ENCODE results near the gene HSPB6.
"Not testable (repeated sequence)": the region's sequence is repeated elsewhere in the genome, so short reads cannot be mapped to it uniquely, and the experiment has no call there.

Gene HSPB6

DNA sequence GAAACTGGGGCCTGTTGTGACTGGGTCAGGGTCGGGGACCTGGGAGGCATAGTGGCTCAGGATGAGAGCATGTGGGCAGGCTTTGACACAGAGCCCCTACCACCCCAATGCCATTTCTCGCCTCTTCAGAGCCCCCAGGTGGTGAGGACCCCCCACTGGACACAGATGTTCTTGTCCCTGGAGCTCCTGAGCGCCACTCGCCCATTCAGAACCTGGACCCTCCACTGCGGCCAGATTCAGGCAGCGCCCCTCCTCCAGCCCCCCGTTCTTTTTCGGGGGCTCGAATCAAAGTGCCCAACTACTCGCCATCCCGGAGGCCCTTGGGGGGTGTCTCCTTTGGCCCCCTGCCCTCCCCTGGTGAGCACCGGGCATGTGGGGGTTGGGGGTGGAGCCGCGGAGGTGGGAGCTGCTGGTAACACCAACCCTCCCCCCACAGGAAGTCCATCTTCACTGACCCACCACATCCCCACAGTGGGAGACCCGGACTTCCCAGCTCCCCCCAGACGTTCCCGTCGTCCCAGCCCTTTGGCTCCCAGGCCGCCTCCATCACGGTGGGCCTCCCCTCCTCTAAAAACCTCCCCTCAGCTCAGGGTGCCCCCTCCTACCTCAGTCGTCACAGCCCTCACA lies 24.9 kb downstream of the HSPB6 start:
- DNase-seq (ENCODE audit: low read depth in 2 of 2) = no peak

DNA sequence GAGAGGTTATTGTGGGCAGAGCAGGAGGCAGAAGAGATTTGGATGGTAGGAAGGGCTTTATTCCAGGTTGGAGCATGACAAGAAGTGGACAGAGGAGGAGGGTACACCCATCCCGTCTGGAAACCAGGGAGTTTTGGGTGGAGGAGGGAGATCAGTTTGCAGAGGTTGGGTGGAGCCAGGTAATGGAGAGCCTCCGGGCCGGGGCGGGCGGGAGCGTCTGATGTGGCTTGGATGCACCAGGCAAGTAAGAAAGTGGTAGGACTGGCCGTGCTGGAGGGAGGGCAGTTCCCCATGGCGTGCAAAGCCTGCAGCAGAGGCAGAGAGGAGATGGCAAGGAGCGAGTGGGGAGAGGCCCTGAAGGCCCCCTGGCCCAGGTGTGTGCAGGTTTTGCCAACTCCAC lies 25.5 kb downstream of the HSPB6 start:
- no peak for DNase-seq (ENCODE audit: low read depth in 2 of 2)

- DNase-seq (ENCODE audit: low read depth in 2 of 2) = no peak
Measured at GRCh38 chr19:35730326-35730725, 26.5 kb downstream of the HSPB6 start.

DNA sequence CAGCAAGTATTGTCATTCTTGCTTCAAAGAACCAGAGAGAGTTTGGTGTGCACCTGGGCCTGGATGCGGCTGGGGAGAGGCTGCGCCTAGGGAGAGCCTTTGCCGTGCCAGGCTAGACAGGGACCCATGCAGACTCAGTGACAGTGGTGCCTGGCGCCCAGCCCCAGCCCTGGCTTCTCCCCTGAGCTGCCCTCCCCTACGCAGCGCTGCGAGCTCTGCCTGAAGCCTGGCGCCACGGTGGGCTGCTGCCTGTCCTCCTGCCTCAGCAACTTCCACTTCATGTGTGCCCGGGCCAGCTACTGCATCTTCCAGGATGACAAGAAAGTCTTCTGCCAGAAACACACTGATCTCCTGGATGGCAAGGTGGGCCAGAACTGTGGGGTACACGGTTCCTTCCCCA lies 27.1 kb downstream of the HSPB6 start:
- no peak for DNase-seq (ENCODE audit: low read depth in 2 of 2)

DNA sequence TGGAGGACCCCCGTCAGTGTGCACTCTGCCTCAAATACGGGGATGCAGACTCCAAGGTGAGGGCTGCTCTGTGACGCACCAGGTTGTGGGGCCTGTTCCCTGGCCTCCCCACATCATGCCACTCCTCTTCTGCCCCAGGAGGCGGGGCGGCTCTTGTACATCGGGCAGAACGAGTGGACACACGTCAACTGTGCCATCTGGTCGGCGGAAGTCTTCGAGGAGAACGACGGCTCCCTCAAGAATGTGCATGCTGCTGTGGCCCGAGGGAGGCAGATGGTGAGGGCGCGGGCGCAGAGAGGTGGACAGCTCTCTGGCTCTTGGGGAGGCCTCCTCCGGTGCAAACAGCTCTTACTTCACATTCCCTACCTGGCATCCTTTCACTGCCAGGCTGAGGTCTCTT lies 27.8 kb downstream of the HSPB6 start:
- DNase-seq (ENCODE audit: low read depth in 2 of 2) = no peak

DNA sequence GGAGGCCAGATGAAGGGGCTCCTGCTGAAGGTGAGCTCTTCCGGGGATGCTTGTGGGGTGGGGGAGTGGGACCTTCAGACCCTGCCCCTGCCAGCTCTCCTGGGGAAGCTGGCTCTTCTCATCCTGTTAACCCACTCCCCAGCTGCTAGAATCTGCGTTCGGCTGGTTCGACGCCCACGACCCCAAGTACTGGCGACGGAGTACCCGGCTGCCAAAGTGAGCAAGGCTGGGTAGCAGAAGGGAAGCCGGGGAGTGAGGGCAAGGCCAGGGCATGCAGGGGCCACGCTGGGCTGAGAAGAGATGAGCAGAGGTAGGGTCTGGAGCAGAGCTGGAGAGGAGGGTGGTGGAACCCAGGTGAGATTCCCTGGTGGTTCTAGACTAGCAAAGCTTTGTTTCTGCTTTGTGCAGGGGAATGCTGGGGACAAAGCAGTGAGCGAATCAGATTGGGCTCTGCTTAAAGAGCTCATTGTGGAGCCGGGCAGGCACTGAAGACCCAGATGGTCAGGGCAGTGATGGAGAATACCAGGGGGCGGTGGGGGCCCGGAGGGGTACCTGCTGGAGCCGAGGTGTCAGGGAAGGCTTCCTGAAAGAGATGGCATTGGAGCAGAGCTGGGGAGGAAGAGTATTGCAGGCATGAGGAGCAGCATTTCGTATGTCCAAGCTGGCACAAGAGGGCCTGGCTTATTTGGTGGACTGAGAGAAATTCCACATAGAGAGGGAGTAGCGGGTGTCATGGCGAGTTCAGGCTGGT lies 28.7 kb downstream of the HSPB6 start:
- no peak for DNase-seq (ENCODE audit: low read depth in 2 of 2)

GRCh38 chr19:35727053-35727955 lies 29.5 kb downstream of the HSPB6 start:
- no peak for DNase-seq (ENCODE audit: low read depth in 2 of 2)

GRCh38 chr19:35725216-35725861 lies 31.5 kb downstream of the HSPB6 start:
- no peak for DNase-seq (ENCODE audit: low read depth in 2 of 2)

GRCh38 chr19:35724560-35724959 lies 32.3 kb downstream of the HSPB6 start:
- DNase-seq (ENCODE audit: low read depth in 2 of 2) = no peak

DNA sequence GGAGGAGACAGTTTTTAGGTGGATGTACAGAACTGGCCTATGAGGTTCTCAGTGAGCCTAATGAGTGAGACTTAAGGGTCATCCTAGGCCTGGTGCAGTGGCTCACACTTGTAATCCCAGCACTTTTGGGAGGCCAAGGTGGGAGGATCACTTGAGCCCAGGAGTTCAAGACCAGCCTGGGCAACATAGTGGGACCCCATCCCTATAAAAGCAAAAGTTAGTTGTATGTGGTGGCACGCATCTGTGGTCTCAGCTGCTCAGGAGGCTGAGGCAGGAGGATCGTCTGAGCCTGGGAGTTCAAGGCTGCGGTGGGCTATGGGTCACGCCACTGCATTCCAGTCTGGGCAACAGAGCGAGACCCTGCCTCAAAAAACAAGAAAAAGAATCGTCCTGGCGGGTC lies 32.7 kb downstream of the HSPB6 start:
- DNase-seq (ENCODE audit: low read depth in 2 of 2) = not testable (repeated sequence)

DNA sequence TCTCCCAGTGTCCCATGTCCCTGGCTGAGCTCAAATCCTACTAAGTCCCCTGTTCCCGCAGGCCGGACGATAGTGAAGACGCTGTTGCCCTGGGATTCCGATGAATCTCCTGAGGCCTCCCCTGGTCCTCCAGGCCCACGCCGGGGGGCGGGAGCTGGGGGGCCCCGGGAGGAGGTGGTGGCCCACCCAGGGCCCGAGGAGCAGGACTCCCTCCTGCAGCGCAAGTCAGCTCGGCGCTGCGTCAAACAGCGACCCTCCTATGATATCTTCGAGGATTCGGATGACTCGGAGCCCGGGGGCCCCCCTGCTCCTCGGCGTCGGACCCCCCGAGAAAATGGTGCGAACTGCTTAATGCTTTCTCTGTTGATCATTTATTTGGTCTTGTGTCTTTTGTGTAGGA lies 33.2 kb downstream of the HSPB6 start:
- DNase-seq (ENCODE audit: low read depth in 2 of 2) = no peak

DNA sequence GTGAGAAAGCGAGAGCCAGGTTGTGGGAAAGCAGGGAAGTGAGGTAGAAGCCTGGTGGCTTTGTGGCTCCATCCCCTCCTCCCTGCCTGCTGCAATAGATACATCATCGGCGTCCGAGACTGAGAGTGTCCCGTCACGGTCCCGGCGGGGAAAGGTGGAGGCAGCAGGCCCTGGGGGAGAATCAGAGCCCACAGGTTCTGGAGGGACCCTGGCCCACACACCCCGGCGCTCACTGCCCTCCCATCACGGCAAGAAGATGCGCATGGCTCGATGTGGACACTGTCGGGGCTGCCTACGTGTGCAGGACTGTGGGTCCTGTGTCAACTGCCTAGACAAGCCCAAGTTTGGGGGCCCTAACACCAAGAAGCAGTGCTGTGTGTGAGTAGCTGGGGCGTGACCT lies 33.9 kb downstream of the HSPB6 start:
- no peak for DNase-seq (ENCODE audit: low read depth in 2 of 2)

DNA sequence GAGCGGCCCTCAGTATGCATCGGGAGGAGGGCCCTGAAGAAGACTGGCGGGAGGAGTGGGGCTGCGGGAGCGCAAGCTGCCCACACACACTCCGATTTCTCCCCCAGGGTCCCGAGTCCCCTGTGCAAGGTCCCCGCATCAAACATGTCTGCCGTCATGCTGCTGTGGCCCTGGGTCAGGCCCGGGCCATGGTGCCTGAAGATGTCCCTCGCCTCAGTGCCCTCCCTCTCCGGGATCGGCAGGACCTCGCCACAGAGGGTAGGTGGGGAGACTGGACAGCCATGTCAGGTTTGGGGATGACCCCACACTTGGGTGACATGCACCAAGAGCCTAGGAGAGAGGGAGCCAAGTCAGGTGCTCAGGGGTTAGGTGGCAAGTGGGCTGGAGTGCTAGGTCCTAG lies 34.4 kb downstream of the HSPB6 start:
- no peak for DNase-seq (ENCODE audit: low read depth in 2 of 2)

GRCh38 chr19:35721374-35721773 lies 35.5 kb downstream of the HSPB6 start:
- no peak for DNase-seq (ENCODE audit: low read depth in 2 of 2)

- DNase-seq (ENCODE audit: low read depth in 2 of 2) = no peak
Measured at GRCh38 chr19:35720648-35721047, 36.2 kb downstream of the HSPB6 start.

DNA sequence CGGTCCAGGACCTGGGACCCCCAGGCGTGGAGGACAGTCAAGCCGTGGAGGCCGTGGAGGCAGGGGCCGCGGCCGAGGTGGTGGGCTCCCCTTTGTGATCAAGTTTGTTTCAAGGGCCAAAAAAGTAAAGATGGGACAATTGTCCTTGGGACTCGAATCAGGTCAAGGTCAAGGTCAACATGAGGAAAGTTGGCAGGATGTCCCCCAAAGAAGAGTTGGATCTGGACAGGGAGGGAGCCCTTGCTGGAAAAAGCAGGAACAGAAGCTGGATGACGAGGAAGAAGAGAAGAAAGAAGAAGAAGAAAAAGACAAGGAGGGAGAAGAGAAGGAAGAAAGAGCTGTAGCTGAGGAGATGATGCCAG lies 36.7 kb downstream of the HSPB6 start:
- DNase-seq (ENCODE audit: low read depth in 2 of 2) = no peak

- no peak for DNase-seq (ENCODE audit: low read depth in 2 of 2)
Measured at GRCh38 chr19:35719402-35720162, 37.2 kb downstream of the HSPB6 start.

- peak; percentile 49 to 59 for DNase-seq (ENCODE audit: low read depth in 2 of 2)
Measured at GRCh38 chr19:35718345-35719041, 38.3 kb downstream of the HSPB6 start.

DNA sequence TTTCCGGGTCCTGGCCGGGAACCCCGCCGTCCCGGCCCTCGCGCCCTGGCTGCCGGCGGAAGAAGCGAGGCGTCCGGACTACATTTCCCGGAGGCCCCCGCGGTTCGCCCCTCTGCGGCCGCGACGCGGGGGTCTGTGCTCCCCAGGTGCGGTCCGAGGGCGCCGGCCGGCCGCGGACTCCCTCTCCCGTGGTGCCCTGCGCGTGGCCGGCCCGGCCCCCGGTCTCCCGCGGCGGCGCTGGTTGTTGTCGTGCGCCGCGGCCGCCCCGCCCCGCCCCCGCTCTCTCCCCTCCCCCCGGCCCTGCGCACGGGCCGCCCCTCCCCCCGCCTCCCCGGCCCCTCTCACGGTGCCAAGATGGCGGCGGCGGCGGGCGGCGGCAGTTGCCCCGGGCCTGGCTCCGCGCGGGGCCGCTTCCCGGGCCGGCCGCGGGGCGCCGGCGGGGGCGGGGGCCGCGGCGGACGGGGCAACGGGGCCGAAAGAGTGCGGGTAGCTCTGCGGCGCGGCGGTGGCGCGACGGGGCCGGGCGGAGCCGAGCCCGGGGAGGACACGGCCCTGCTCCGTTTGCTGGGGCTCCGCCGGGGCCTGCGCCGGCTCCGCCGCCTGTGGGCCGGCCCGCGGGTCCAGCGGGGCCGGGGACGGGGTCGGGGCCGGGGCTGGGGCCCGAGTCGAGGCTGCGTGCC lies 39.0 kb downstream of the HSPB6 start, which contains the start of gene KMT2B:
Gene KMT2B (plus strand): TSS at position 339 of the 680 bp plus-strand sequence. CDS start 16 bp downstream, at position 355.
- peak in 1 of 2 donors; percentile 95 for DNase-seq (ENCODE audit: low read depth in 2 of 2)
